HCT116 (cell line): ENCODE data around the gene CUX1. TPM values are rescaled to one million over a fixed set of nuclear protein-coding genes. Genes with fewer than 3 reads are reported as not detected.

ENCODE experiments used
- ATAC-seq: fragments of 200-7000 bp; cut with Tn5 transposase; 2 replicates; pipeline ENCODE4 v1.9.1; 2020; ENCODE audit warnings: mild to moderate bottlenecking, moderate library complexity
- BruUV-seq: library from RNA; stranded (reverse); fragments of 400-500 nt; replicated peaks from 2 replicates; lab custom pipeline; 2021; lab: Mats Ljungman, UMichigan
- CTCF ChIA-PET: fragments of 300-600 bp; sonication (Branson Sonifier 250); formaldehyde crosslinking; loops from one replicate; lab custom pipeline; 2021; ENCODE audit warnings: antibody characterized with exemption; lab: Charles Lee
- POLR2A ChIA-PET: fragments of 300-600, 350-600 bp; sonication (Branson Sonifier 250); formaldehyde crosslinking; loops from one replicate; lab custom pipeline; 2021; ENCODE audit warnings: antibody characterized with exemption; lab: Charles Lee
- RAD21 ChIA-PET, 2 experiments: fragments of 300-600 bp; sonication (Branson Sonifier 250); formaldehyde crosslinking; loops; one replicate each; lab custom pipeline; 2023; ENCODE audit warnings: low total read pairs in 2 of 2; ENCODE audit not compliant: uncharacterized antibody in 2 of 2, unreplicated experiment in 2 of 2, low non-redundant PET in 1 of 2; lab: Charles Lee
- DNase-seq: peaks from one replicate; pipeline ENCODE4 v3.0.0-alpha.2; 2010; ENCODE audit warnings: low read depth, low spot score
- H2AFZ ChIP-seq: fragments of 200-600 bp; shearing (Covaris generic), sonication (generic); 2 replicates; pipeline ENCODE4 v1.6.1; 2017; ENCODE audit warnings: low read depth, mixed run types, mixed read lengths, antibody characterized with exemption, low read length; ENCODE audit not compliant: poor library complexity, severe bottlenecking
- H3K27ac ChIP-seq: 2 replicates; pipeline ENCODE4 v1.5.1; 2012; ENCODE audit warnings: low read depth, low read length
- H3K27me3 ChIP-seq: fragments of 200-600 bp; sonication (generic); 2 replicates; pipeline ENCODE4 v1.6.1; 2016; ENCODE audit warnings: mixed run types, low read length, mixed read lengths; ENCODE audit not compliant: insufficient read depth
- H3K36me3 ChIP-seq, 2 experiments: fragments of 200-500 bp in 1 of 2; fragments of 200-600 bp in 1 of 2; sonication (Bioruptor generic) in 1 of 2; sonication (generic) in 1 of 2; 2 replicates each; pipeline versions ENCODE4 v1.5.1 to v1.6.1; 2014 to 2016; ENCODE audit warnings: low read length in 2 of 2, inconsistent platforms in 1 of 2, mixed read lengths in 1 of 2, mixed run types in 1 of 2; ENCODE audit not compliant: insufficient read depth in 2 of 2, control insufficient read depth in 1 of 2
- H3K4me1 ChIP-seq, 2 experiments: fragments of 200-600 bp in 1 of 2; sonication (generic) in 1 of 2; 2 replicates each; pipeline versions ENCODE4 v1.5.1 to v1.6.1; 2012 to 2017; ENCODE audit warnings: low read length in 2 of 2, inconsistent platforms in 1 of 2, mild to moderate bottlenecking in 1 of 2, mixed read lengths in 1 of 2, mixed run types in 1 of 2, moderate library complexity in 1 of 2; ENCODE audit not compliant: insufficient read depth in 2 of 2, control insufficient read depth in 1 of 2
- H3K4me2 ChIP-seq: fragments of 200-600 bp; sonication (generic); 2 replicates; pipeline ENCODE4 v1.6.1; 2017; ENCODE audit warnings: mixed run types, low read length, mixed read lengths
- H3K4me3 ChIP-seq, 2 experiments: fragments of 200-600 bp in 1 of 2; sonication (generic) in 1 of 2; replicated peaks in 1 of 2; 2 replicates each; pipeline ENCODE4 v1.5.1; 2011 to 2016; ENCODE audit warnings: low read length in 2 of 2, control low read depth in 1 of 2, low read depth in 1 of 2, mild to moderate bottlenecking in 1 of 2, mixed read lengths in 1 of 2, mixed run types in 1 of 2
- H3K79me2 ChIP-seq: fragments of 200-600 bp; sonication (generic); 2 replicates; pipeline ENCODE4 v1.6.1; 2017; ENCODE audit warnings: mild to moderate bottlenecking, mixed run types, low read length, moderate library complexity, mixed read lengths; ENCODE audit not compliant: insufficient read depth
- H3K9ac ChIP-seq: fragments of 200-600 bp; sonication (generic); 2 replicates; pipeline ENCODE4 v1.6.1; 2016; ENCODE audit warnings: low read length, mixed read lengths
- H3K9me2 ChIP-seq: fragments of 200-600 bp; sonication (generic), shearing (Covaris generic); 2 replicates; pipeline ENCODE4 v1.6.1; 2017; ENCODE audit warnings: mixed run types, mild to moderate bottlenecking, moderate library complexity; ENCODE audit not compliant: insufficient read depth
- H3K9me3 ChIP-seq, 2 experiments: fragments of 200-500 bp in 1 of 2; fragments of 200-600 bp in 1 of 2; sonication (Bioruptor generic) in 1 of 2; sonication (generic) in 1 of 2; 2 replicates each; pipeline ENCODE4 v1.6.1; 2014 to 2017; ENCODE audit warnings: low read length in 2 of 2, mixed read lengths in 2 of 2, inconsistent platforms in 1 of 2, low read depth in 1 of 2, mild to moderate bottlenecking in 1 of 2, mixed run types in 1 of 2, moderate library complexity in 1 of 2; ENCODE audit not compliant: control insufficient read depth in 1 of 2, insufficient read depth in 1 of 2
- H4K20me1 ChIP-seq: fragments of 200-600 bp; sonication (generic), shearing (Covaris generic); 2 replicates; pipeline ENCODE4 v1.6.1; 2017; ENCODE audit warnings: mixed run types, mild to moderate bottlenecking, moderate library complexity; ENCODE audit not compliant: insufficient read depth
- CBX3 ChIP-seq: IDR thresholded peaks from 2 replicates; pipeline ENCODE4 v1.6.1; 2012; ENCODE audit warnings: low read depth
- FOSL1 ChIP-seq: IDR thresholded peaks from 2 replicates; pipeline ENCODE4 v1.6.1; 2012; ENCODE audit warnings: low read depth
- SRF ChIP-seq: IDR thresholded peaks from 2 replicates; pipeline ENCODE4 v1.6.1; 2012; ENCODE audit warnings: low read depth
- intact Hi-C: fragments of 100-400 bp; cut with micrococcal nuclease; formaldehyde crosslinking; loops from 2 replicates; pipeline ENCODE4 v1.10.0; 2022
- total RNA-seq: library from RNA; stranded (reverse); gene quantifications from one replicate; pipeline ENCODE4 v1.2.1, GENCODE V29; 2021; ENCODE audit not compliant: unreplicated experiment

CUX1 gene
- total RNA-seq, 1 experiment from 2014 or later: 68.9 TPM

DNA sequence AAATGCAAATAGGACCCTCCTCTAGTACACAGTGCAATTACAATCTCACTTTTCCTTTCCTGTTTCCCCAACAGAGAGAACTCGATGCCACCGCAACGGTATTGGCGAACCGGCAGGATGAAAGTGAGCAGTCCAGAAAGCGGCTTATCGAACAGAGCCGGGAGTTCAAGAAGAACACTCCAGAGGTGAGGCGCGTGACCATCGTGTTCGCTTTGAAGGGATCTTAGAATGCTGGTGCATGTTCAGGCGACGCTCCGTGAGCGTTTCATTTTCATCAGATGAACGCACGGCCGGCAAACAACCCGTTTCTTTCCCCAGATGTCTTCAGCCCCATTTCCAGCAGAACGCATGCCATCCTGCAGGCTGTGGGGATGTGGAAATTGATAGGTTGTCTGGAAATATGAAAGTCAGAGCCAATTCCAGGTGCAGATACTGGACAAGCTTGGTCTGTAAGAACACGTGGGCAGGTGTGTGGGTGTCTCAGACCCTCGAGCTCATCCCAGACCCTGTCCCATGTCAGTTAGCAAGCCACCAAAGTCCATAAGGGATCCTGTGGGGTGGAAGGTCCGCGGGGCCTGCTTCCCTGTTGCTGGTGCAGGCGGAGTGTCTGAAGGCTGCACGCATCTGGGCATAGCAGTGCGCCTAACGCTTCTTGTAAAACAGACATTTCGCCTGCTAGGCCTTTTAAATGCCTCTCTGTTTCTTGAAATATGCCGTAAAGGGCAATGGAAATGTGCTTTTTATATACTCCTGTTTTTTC lies 98.8 kb downstream of the CUX1 start:
- CTCF ChIA-PET: no interaction called here
- intact Hi-C loops: no loop called here

DNA sequence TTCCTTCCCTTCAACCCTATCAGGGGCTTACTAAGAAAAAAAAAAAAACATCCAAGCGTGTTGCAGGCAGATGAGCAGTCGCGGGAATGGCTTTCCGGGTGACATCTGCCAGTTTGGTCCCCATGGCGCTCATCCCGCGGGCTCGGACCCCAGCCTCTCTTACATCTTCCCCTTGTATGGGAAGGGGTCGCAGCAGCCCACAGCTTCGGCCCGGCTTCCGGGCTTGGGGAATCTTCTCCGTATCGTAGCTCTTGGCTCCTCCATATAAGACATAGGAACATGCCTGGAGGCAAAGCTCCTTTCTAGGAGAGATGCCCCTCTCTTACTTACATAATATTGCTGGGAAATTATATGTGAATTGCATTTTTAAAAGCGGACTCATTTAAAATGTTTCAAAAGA lies 99.5 kb downstream of the CUX1 start:
- ChIA-PET RAD21 (no interaction called here), POLR2A (no interaction called here)
- H3K79me2 ChIP-seq: peaks cover 46% of the 10 kb centered on the region

More for the DNA sequence above, 98.8 kb downstream of the CUX1 start:
- Histone ChIP-seq H2AFZ (no peak overlapping the region), H3K4me1 (peaks cover 0 to 15% of the 10 kb centered on the region in 2 experiments; a peak in 3 of 4 replicates), H3K36me3 (peaks cover 5 to 7% of the 10 kb centered on the region in 2 experiments; a peak in 3 of 4 replicates), H4K20me1 (no peaks in the 10 kb centered on the region), H3K4me2 (no peak overlapping the region), H3K4me3 (no peak overlapping the region), H3K9me2 (no peaks in the 10 kb centered on the region), H3K9me3 (no peaks in the 10 kb centered on the region), H3K27ac (no peak overlapping the region), H3K79me2 (peaks cover 48% of the 10 kb centered on the region), H3K27me3 (no peaks in the 10 kb centered on the region), H3K9ac (no peak overlapping the region)
- no peak for DNase-seq
- no peak for TF ChIP-seq CBX3
- ATAC-seq: no peak
- RAD21 ChIA-PET: no interaction called here
- POLR2A ChIA-PET: no interaction called here
- no TSS peak for BruUV-seq

More for the DNA sequence above, 99.5 kb downstream of the CUX1 start:
- no peaks in the 10 kb centered on the region for H4K20me1 ChIP-seq
- no peak overlapping the region for H3K9ac ChIP-seq
- ATAC-seq: no peak
- no peak overlapping the region for H2AFZ ChIP-seq
- no peaks in the 10 kb centered on the region for H3K27me3 ChIP-seq
- TF ChIP-seq SRF (no peak), FOSL1 (no peak)
- DNase-seq: no peak
- H3K4me2 ChIP-seq: no peak overlapping the region
- H3K4me1 ChIP-seq: peaks cover 3 to 20% of the 10 kb centered on the region in 2 experiments; a peak in 3 of 4 replicates
- intact Hi-C loops: no loop called here
- H3K36me3 ChIP-seq: peaks cover 5 to 7% of the 10 kb centered on the region in 2 experiments; a peak in 3 of 4 replicates
- H3K4me3 ChIP-seq: no peak overlapping the region
- CTCF ChIA-PET: no interaction called here
- no peaks in the 10 kb centered on the region for H3K9me2 ChIP-seq
- no peak overlapping the region for H3K27ac ChIP-seq
- BruUV-seq: no TSS peak
- H3K9me3 ChIP-seq: no peaks in the 10 kb centered on the region
